ENCODE measurements around the gene C4orf54. TPM values are rescaled to one million over a fixed set of nuclear protein-coding genes. Genes with fewer than 3 reads are reported as not detected.

Gene C4orf54
- polyA plus RNA-seq, 1 experiment, result not detected

DNA sequence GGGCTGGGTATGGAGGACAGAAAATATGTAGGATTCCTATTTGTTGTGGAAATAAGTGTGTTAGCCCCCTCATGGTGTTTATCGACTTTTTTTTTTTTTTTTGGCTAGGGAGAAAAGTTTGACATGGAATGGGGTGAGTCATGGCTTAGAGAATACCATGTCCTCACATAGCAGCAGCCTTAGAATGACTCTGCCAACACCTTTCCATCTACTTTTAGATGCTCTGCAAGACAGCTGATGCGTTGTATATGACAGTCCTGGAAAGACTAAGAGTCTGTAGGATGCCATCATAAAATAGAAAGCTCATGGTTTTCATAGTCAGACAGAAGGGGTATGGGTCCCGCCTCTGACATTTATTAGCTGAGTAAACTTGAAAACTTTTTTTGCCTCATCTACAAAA, 45.3 kb downstream of the C4orf54 start:
- DNase-seq (ENCODE audit: low read depth, low spot score), result no peak
- TF ChIP-seq, protein P1, sequence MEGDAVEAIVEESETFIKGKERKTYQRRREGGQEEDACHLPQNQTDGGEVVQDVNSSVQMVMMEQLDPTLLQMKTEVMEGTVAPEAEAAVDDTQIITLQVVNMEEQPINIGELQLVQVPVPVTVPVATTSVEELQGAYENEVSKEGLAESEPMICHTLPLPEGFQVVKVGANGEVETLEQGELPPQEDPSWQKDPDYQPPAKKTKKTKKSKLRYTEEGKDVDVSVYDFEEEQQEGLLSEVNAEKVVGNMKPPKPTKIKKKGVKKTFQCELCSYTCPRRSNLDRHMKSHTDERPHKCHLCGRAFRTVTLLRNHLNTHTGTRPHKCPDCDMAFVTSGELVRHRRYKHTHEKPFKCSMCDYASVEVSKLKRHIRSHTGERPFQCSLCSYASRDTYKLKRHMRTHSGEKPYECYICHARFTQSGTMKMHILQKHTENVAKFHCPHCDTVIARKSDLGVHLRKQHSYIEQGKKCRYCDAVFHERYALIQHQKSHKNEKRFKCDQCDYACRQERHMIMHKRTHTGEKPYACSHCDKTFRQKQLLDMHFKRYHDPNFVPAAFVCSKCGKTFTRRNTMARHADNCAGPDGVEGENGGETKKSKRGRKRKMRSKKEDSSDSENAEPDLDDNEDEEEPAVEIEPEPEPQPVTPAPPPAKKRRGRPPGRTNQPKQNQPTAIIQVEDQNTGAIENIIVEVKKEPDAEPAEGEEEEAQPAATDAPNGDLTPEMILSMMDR (IDR thresholded peaks at IDR 0.05; ENCODE audit: low read depth, low read length), result no peak
- ChIA-PET POLR2A (no interaction called here), CTCF (no interaction called here)
- Histone ChIP-seq H3K27me3 (ENCODE audit: control insufficient read depth, insufficient read depth, low read length) (no peaks in the 10 kb centered on the region), H3K4me3 (ENCODE audit: low read depth, low read length) (no peak overlapping the region), H3K27ac (ENCODE audit: low read depth, low read length) (no peak overlapping the region), H3K9me3 (ENCODE audit: control insufficient read depth, insufficient read depth, low read length) (no peaks in the 10 kb centered on the region)

DNA sequence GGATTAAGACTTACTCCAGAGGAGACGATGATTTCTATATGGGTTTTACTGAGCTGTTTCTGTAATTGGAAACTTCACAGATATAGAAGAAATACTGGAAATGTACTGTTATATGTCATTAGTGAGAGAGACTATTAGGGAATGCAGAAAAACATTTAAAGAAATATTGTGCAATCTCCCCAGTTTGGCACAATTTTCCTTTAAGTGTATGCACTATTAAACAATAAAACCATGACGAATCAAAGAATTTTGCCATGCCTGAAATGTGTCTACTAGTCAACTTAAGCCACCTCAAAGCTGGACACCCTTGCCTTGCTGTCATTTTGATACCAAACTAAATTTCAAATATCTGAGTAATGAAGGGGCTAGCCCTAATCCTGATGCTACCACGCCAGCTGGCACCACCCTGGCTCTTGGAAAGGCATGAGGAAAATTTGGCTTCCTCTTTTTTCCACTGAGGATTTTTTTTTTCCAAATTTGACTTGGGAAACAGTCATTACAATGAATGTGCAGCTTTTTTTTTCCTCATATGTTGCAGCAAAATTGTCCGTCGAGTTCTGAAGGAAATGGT, 46.9 kb downstream of the C4orf54 start:
- Histone ChIP-seq H3K9me3 (ENCODE audit: control insufficient read depth, insufficient read depth, low read length) (no peaks in the 10 kb centered on the region), H3K27me3 (ENCODE audit: control insufficient read depth, insufficient read depth, low read length) (no peaks in the 10 kb centered on the region), H3K27ac (ENCODE audit: low read depth, low read length) (no peak overlapping the region), H3K4me3 (ENCODE audit: low read depth, low read length) (no peak overlapping the region)
- no peak for DNase-seq (ENCODE audit: low read depth, low spot score)
- TF ChIP-seq, protein P1 (IDR thresholded peaks at IDR 0.05; ENCODE audit: low read depth, low read length), result no peak
- POLR2A ChIA-PET, result no interaction called here
- CTCF ChIA-PET, result no interaction called here

DNA sequence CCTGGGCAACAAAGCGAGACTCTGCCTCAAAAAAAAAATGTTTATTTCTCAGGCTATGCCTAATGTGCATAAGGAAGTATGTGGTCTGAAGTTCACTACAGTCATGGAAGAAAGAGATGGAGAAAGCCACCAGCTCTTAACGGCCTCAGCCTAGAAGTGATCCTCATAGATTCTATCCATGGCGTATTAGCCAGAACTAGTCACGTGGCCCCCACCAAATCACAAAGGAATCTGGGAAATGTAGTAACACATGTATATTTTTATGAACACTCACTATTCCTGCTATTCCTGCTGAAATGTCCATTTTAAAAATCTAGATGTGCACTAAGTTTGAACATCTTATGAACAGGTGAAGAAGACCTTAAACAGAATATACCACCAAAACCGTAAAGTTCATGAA, 49.2 kb downstream of the C4orf54 start:
- CTCF ChIA-PET, result no interaction called here
- TF ChIP-seq, protein P1 (IDR thresholded peaks at IDR 0.05; ENCODE audit: low read depth, low read length), result no peak
- POLR2A ChIA-PET, result no interaction called here
- Histone ChIP-seq H3K27me3 (ENCODE audit: control insufficient read depth, insufficient read depth, low read length) (no peaks in the 10 kb centered on the region), H3K4me3 (ENCODE audit: low read depth, low read length) (no peak overlapping the region), H3K9me3 (ENCODE audit: control insufficient read depth, insufficient read depth, low read length) (no peaks in the 10 kb centered on the region), H3K27ac (ENCODE audit: low read depth, low read length) (no peak overlapping the region)
- no peak for DNase-seq (ENCODE audit: low read depth, low spot score)

Other genes starting within 250 kb of the C4orf54 start
- not detected in 2 replicates for gene ADH7, start 222.5 kb downstream of the C4orf54 start, polyA plus RNA-seq (2011; rRNA removed)
- not detected in 2 replicates for gene C4orf17, start 146.8 kb downstream of the C4orf54 start, polyA plus RNA-seq (2011; rRNA removed)
- gene TRMT10A, start 93.8 kb downstream of the C4orf54 start, polyA plus RNA-seq (2011; rRNA removed), result 3.3 and 6.2 TPM in 2 replicates
- gene MTTP, start 83.0 kb downstream of the C4orf54 start, polyA plus RNA-seq (2011; rRNA removed), result 0.02 TPM in 2 replicates
- not detected in 2 replicates for gene DAPP1, start 159.0 kb upstream of the C4orf54 start, polyA plus RNA-seq (2011; rRNA removed)
- 44.2 and 66.3 TPM in 2 replicates for gene LAMTOR3, start 236.6 kb upstream of the C4orf54 start, polyA plus RNA-seq (2011; rRNA removed)